Ecto neural progenitor cell (in vitro differentiated cells): ENCODE data around the gene SLK.
A peak's percentile ranks its signal among the peaks of the same experiment; 100 is the strongest.

ENCODE experiments used
- DNase-seq: peaks from one replicate; pipeline ENCODE4 v3.0.0-alpha.2; 2018; ENCODE audit warnings: low spot score

The SLK gene

GRCh38 chr10:103966671-103967447 lies at the start of gene SLK:
Gene SLK, plus strand, starts transcription at chr10:103967140. Its CDS starts 606 bp downstream, at chr10:103967746.
- DNase-seq = peak; percentile 82

GRCh38 chr10:103917302-103918052 lies 49.5 kb upstream of the SLK start:
- no peak for DNase-seq

- peak; percentile 99 for DNase-seq
These were observed 48.7 kb upstream of the SLK start, which contains the start of gene STN1 for GRCh38 chr10:103918053-103918846. Gene STN1, minus strand, starts transcription at chr10:103918184. Its CDS starts 590 bp downstream, at chr10:103917594.

GRCh38 chr10:103919648-103920025 lies 47.3 kb upstream of the SLK start:
- no peak for DNase-seq

- DNase-seq = no peak
These were observed 45.7 kb upstream of the SLK start for GRCh38 chr10:103921248-103921647.

GRCh38 chr10:103921750-103922195 lies 45.2 kb upstream of the SLK start:
- no peak for DNase-seq

- DNase-seq = no peak
These were observed 44.3 kb upstream of the SLK start for GRCh38 chr10:103922659-103923058.

GRCh38 chr10:103923502-103923901 lies 43.4 kb upstream of the SLK start:
- no peak for DNase-seq

GRCh38 chr10:103925591-103925990 lies 41.3 kb upstream of the SLK start:
- DNase-seq = no peak

GRCh38 chr10:103926722-103927319 lies 40.1 kb upstream of the SLK start:
- no peak for DNase-seq

GRCh38 chr10:103928784-103929183 lies 38.2 kb upstream of the SLK start:
- DNase-seq = no peak

- no peak for DNase-seq
These were observed 37.5 kb upstream of the SLK start for GRCh38 chr10:103929381-103929921.

GRCh38 chr10:103930449-103930848 lies 36.5 kb upstream of the SLK start:
- DNase-seq = no peak

- DNase-seq = no peak
These were observed 36.1 kb upstream of the SLK start for GRCh38 chr10:103930881-103931280.

GRCh38 chr10:103931603-103932002 lies 35.3 kb upstream of the SLK start:
- no peak for DNase-seq

- no peak for DNase-seq
These were observed 34.7 kb upstream of the SLK start for GRCh38 chr10:103932271-103932670.

- DNase-seq = no peak
These were observed 34.0 kb upstream of the SLK start for GRCh38 chr10:103932971-103933370.

- no peak for DNase-seq
These were observed 33.3 kb upstream of the SLK start for GRCh38 chr10:103933557-103934121.

GRCh38 chr10:103934308-103934707 lies 32.6 kb upstream of the SLK start:
- no peak for DNase-seq

GRCh38 chr10:103936022-103936421 lies 30.9 kb upstream of the SLK start:
- no peak for DNase-seq

GRCh38 chr10:103939522-103939921 lies 27.4 kb upstream of the SLK start:
- no peak for DNase-seq
